Measurements from ENCODE around the gene GCNT2.
"Not testable (repeated sequence)": the region's sequence is repeated elsewhere in the genome, so short reads cannot be mapped to it uniquely, and the experiment has no call there.

The GCNT2 gene

GRCh38 chr6:10529828-10530374, 8.8 kb downstream of the GCNT2 start:
- H3K9me3 ChIP-seq (ENCODE audit: control insufficient read depth, insufficient read depth, low read length); DNase-seq (ENCODE audit: low read depth, low spot score); H3K36me3 ChIP-seq (ENCODE audit: control insufficient read depth, insufficient read depth, low read length); H3K4me1 ChIP-seq (ENCODE audit: control insufficient read depth, insufficient read depth, low read length); H3K27ac ChIP-seq (ENCODE audit: low read length); H3K27me3 ChIP-seq (ENCODE audit: control insufficient read depth, insufficient read depth, low read length); H3K4me3 ChIP-seq (ENCODE audit: low read length): not testable (repeated sequence)
- WGBS (ENCODE audit: insufficient coverage, insufficient read length) = no CpG with 5 or more reads among the region's 13 CpGs

GRCh38 chr6:10531503-10531902, 10.4 kb downstream of the GCNT2 start:
- Histone ChIP-seq H3K27ac (ENCODE audit: low read length) (no peak overlapping the region), H3K9me3 (ENCODE audit: control insufficient read depth, insufficient read depth, low read length) (no peaks in the 10 kb centered on the region), H3K4me1 (ENCODE audit: control insufficient read depth, insufficient read depth, low read length) (no peaks in the 10 kb centered on the region), H3K4me3 (ENCODE audit: low read length) (no peak overlapping the region), H3K36me3 (ENCODE audit: control insufficient read depth, insufficient read depth, low read length) (no peaks in the 10 kb centered on the region), H3K27me3 (ENCODE audit: control insufficient read depth, insufficient read depth, low read length) (no peaks in the 10 kb centered on the region)
- no peak for DNase-seq (ENCODE audit: low read depth, low spot score)
- no CpG with 5 or more reads among the region's 1 CpG for WGBS (ENCODE audit: insufficient coverage, insufficient read length)

- no peak for DNase-seq (ENCODE audit: low read depth, low spot score)
- Histone ChIP-seq H3K36me3 (ENCODE audit: control insufficient read depth, insufficient read depth, low read length) (no peaks in the 10 kb centered on the region), H3K4me1 (ENCODE audit: control insufficient read depth, insufficient read depth, low read length) (no peaks in the 10 kb centered on the region), H3K9me3 (ENCODE audit: control insufficient read depth, insufficient read depth, low read length) (no peaks in the 10 kb centered on the region), H3K4me3 (ENCODE audit: low read length) (no peak overlapping the region), H3K27ac (ENCODE audit: low read length) (no peak overlapping the region), H3K27me3 (ENCODE audit: control insufficient read depth, insufficient read depth, low read length) (no peaks in the 10 kb centered on the region)
- no CpG with 5 or more reads among the region's 9 CpGs for WGBS (ENCODE audit: insufficient coverage, insufficient read length)
Measured at GRCh38 chr6:10531942-10532341, 10.8 kb downstream of the GCNT2 start.

GRCh38 chr6:10532392-10532791, 11.2 kb downstream of the GCNT2 start:
- H3K27me3 ChIP-seq (ENCODE audit: control insufficient read depth, insufficient read depth, low read length) = no peaks in the 10 kb centered on the region
- H3K27ac ChIP-seq (ENCODE audit: low read length) = no peak overlapping the region
- H3K36me3 ChIP-seq (ENCODE audit: control insufficient read depth, insufficient read depth, low read length) = no peaks in the 10 kb centered on the region
- H3K4me3 ChIP-seq (ENCODE audit: low read length) = no peak overlapping the region
- no peaks in the 10 kb centered on the region for H3K9me3 ChIP-seq (ENCODE audit: control insufficient read depth, insufficient read depth, low read length)
- H3K4me1 ChIP-seq (ENCODE audit: control insufficient read depth, insufficient read depth, low read length) = no peaks in the 10 kb centered on the region
- DNase-seq (ENCODE audit: low read depth, low spot score) = no peak
- WGBS (ENCODE audit: insufficient coverage, insufficient read length) = no CpG with 5 or more reads among the region's 8 CpGs

- no peak for DNase-seq (ENCODE audit: low read depth, low spot score)
- no peaks in the 10 kb centered on the region for H3K36me3 ChIP-seq (ENCODE audit: control insufficient read depth, insufficient read depth, low read length)
- WGBS (ENCODE audit: insufficient coverage, insufficient read length) = no CpG with 5 or more reads among the region's 4 CpGs
- no peak overlapping the region for H3K4me3 ChIP-seq (ENCODE audit: low read length)
- H3K9me3 ChIP-seq (ENCODE audit: control insufficient read depth, insufficient read depth, low read length) = no peaks in the 10 kb centered on the region
- no peak overlapping the region for H3K27ac ChIP-seq (ENCODE audit: low read length)
- H3K27me3 ChIP-seq (ENCODE audit: control insufficient read depth, insufficient read depth, low read length) = no peaks in the 10 kb centered on the region
- H3K4me1 ChIP-seq (ENCODE audit: control insufficient read depth, insufficient read depth, low read length) = no peaks in the 10 kb centered on the region
Measured at GRCh38 chr6:10534419-10534762, 13.2 kb downstream of the GCNT2 start.

- no peaks in the 10 kb centered on the region for H3K9me3 ChIP-seq (ENCODE audit: control insufficient read depth, insufficient read depth, low read length)
- no peaks in the 10 kb centered on the region for H3K36me3 ChIP-seq (ENCODE audit: control insufficient read depth, insufficient read depth, low read length)
- WGBS (ENCODE audit: insufficient coverage, insufficient read length) = no CpG with 5 or more reads among the region's 1 CpG
- H3K4me3 ChIP-seq (ENCODE audit: low read length) = no peak overlapping the region
- H3K27ac ChIP-seq (ENCODE audit: low read length) = no peak overlapping the region
- DNase-seq (ENCODE audit: low read depth, low spot score) = no peak
- H3K4me1 ChIP-seq (ENCODE audit: control insufficient read depth, insufficient read depth, low read length) = no peaks in the 10 kb centered on the region
- H3K27me3 ChIP-seq (ENCODE audit: control insufficient read depth, insufficient read depth, low read length) = no peaks in the 10 kb centered on the region
Measured at GRCh38 chr6:10535193-10535592, 14.0 kb downstream of the GCNT2 start.

GRCh38 chr6:10537726-10538125, 16.6 kb downstream of the GCNT2 start:
- Histone ChIP-seq H3K27me3 (ENCODE audit: control insufficient read depth, insufficient read depth, low read length) (no peaks in the 10 kb centered on the region), H3K27ac (ENCODE audit: low read length) (no peak overlapping the region), H3K9me3 (ENCODE audit: control insufficient read depth, insufficient read depth, low read length) (no peaks in the 10 kb centered on the region), H3K36me3 (ENCODE audit: control insufficient read depth, insufficient read depth, low read length) (no peaks in the 10 kb centered on the region), H3K4me3 (ENCODE audit: low read length) (no peak overlapping the region), H3K4me1 (ENCODE audit: control insufficient read depth, insufficient read depth, low read length) (no peaks in the 10 kb centered on the region)
- no peak for DNase-seq (ENCODE audit: low read depth, low spot score)
- no CpG with 5 or more reads among the region's 5 CpGs for WGBS (ENCODE audit: insufficient coverage, insufficient read length)

GRCh38 chr6:10540073-10540746, 19.1 kb downstream of the GCNT2 start:
- no peak for DNase-seq (ENCODE audit: low read depth, low spot score)
- Histone ChIP-seq H3K36me3 (ENCODE audit: control insufficient read depth, insufficient read depth, low read length) (no peaks in the 10 kb centered on the region), H3K4me3 (ENCODE audit: low read length) (no peak overlapping the region), H3K4me1 (ENCODE audit: control insufficient read depth, insufficient read depth, low read length) (no peaks in the 10 kb centered on the region), H3K9me3 (ENCODE audit: control insufficient read depth, insufficient read depth, low read length) (no peaks in the 10 kb centered on the region), H3K27ac (ENCODE audit: low read length) (no peak overlapping the region), H3K27me3 (ENCODE audit: control insufficient read depth, insufficient read depth, low read length) (no peaks in the 10 kb centered on the region)
- WGBS (ENCODE audit: insufficient coverage, insufficient read length) = no CpG with 5 or more reads among the region's 4 CpGs

GRCh38 chr6:10541591-10541990, 20.4 kb downstream of the GCNT2 start:
- no peak overlapping the region for H3K27ac ChIP-seq (ENCODE audit: low read length)
- H3K9me3 ChIP-seq (ENCODE audit: control insufficient read depth, insufficient read depth, low read length) = no peaks in the 10 kb centered on the region
- WGBS (ENCODE audit: insufficient coverage, insufficient read length) = no CpG with 5 or more reads among the region's 1 CpG

GRCh38 chr6:10542213-10542612, 21.1 kb downstream of the GCNT2 start:
- no peak overlapping the region for H3K27ac ChIP-seq (ENCODE audit: low read length)
- no CpG with 5 or more reads among the region's 2 CpGs for WGBS (ENCODE audit: insufficient coverage, insufficient read length)

More at GRCh38 chr6:10541591-10541990, 20.4 kb downstream of the GCNT2 start:
- no peak overlapping the region for H3K4me3 ChIP-seq (ENCODE audit: low read length)
- no peaks in the 10 kb centered on the region for H3K27me3 ChIP-seq (ENCODE audit: control insufficient read depth, insufficient read depth, low read length)
- DNase-seq (ENCODE audit: low read depth, low spot score) = no peak
- no peaks in the 10 kb centered on the region for H3K36me3 ChIP-seq (ENCODE audit: control insufficient read depth, insufficient read depth, low read length)
- H3K4me1 ChIP-seq (ENCODE audit: control insufficient read depth, insufficient read depth, low read length) = no peaks in the 10 kb centered on the region

GRCh38 chr6:10543488-10543887, 22.3 kb downstream of the GCNT2 start:
- Histone ChIP-seq H3K9me3 (ENCODE audit: control insufficient read depth, insufficient read depth, low read length) (no peaks in the 10 kb centered on the region), H3K36me3 (ENCODE audit: control insufficient read depth, insufficient read depth, low read length) (no peaks in the 10 kb centered on the region), H3K4me3 (ENCODE audit: low read length) (no peak overlapping the region), H3K27me3 (ENCODE audit: control insufficient read depth, insufficient read depth, low read length) (no peaks in the 10 kb centered on the region), H3K4me1 (ENCODE audit: control insufficient read depth, insufficient read depth, low read length) (no peaks in the 10 kb centered on the region), H3K27ac (ENCODE audit: low read length) (no peak overlapping the region)
- DNase-seq (ENCODE audit: low read depth, low spot score) = no peak
- WGBS (ENCODE audit: insufficient coverage, insufficient read length) = no CpG with 5 or more reads among the region's 2 CpGs

More at GRCh38 chr6:10542213-10542612, 21.1 kb downstream of the GCNT2 start:
- DNase-seq (ENCODE audit: low read depth, low spot score) = no peak
- H3K9me3 ChIP-seq (ENCODE audit: control insufficient read depth, insufficient read depth, low read length) = no peaks in the 10 kb centered on the region
- no peak overlapping the region for H3K4me3 ChIP-seq (ENCODE audit: low read length)
- no peaks in the 10 kb centered on the region for H3K4me1 ChIP-seq (ENCODE audit: control insufficient read depth, insufficient read depth, low read length)
- no peaks in the 10 kb centered on the region for H3K36me3 ChIP-seq (ENCODE audit: control insufficient read depth, insufficient read depth, low read length)
- no peaks in the 10 kb centered on the region for H3K27me3 ChIP-seq (ENCODE audit: control insufficient read depth, insufficient read depth, low read length)
